GM19099 (cell line): Measurements from ENCODE around the gene MEAF6.

Experiments
- POLR2A ChIP-seq: IDR thresholded peaks from 3 replicates; pipeline ENCODE4 v1.6.1; 2011; ENCODE audit warnings: low read depth; ENCODE audit not compliant: insufficient read length; ENCODE audit errors: extremely low read depth

The MEAF6 gene

DNA sequence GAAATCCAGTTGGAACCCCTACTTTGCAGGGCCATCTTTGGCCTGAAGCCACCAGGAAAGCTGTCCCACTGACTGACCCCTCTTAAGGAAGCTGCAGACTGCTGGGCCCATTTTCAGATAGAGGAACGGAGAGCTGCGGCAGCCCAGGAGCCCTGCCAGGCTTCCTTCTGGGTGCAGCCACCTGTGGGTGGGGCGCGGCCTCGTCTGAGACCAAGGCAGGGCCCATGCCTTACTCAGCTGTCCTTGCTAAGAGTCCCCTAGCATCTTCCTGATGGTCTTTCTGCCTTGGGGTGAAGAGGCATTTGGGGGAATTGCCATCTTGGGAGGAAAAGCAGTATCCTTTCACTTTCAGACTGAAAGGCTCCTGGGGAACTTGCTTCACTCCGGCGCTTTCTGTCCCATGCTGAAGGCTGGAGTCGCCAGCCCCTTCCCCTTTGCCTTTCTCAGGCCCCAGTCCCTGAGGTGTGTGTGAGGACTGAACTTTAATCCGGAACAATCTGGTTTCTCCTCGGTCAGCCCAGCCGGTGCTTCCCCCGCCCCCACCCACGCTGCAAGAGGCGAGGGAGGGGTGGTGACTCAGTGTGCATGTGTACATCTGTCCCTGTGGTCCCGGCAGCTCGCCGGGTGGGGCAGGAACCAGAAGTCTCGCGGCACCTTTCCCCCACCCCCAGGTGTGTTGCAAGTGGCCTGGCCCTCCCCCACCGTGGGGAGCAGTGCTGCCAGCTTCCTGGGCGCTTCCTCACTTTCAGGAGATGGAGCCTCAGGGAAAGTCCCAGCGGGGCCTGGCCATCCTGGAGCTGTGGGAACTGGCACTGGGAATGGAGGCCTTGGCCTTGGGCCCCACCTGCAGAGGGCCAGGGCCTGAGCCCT is 35.1 kb downstream of the MEAF6 start:
- TF ChIP-seq POLR2A, result peak; percentile 71

DNA sequence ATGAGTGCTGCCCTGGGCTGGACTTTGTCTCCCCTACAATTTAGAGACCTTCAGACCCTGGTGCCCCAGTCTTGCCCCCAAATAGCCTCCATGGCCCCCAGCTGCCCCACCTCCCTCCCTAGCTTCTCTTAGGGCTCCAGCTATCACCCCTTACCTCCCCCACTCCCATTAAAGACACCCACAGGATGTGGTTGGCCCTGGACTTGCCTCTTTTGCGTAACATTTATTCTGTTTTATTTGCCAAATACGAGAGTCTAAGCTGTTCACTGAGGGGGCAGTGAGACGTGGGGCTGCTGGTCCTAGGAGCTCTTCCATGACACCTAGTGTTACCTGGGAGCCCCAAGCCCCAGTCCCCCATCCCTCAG is 35.7 kb downstream of the MEAF6 start:
- TF ChIP-seq POLR2A, result peak; percentile 2

- TF ChIP-seq POLR2A, result peak; percentile 27
Measured at GRCh38 chr1:37478451-37478881, 36.1 kb downstream of the MEAF6 start.

DNA sequence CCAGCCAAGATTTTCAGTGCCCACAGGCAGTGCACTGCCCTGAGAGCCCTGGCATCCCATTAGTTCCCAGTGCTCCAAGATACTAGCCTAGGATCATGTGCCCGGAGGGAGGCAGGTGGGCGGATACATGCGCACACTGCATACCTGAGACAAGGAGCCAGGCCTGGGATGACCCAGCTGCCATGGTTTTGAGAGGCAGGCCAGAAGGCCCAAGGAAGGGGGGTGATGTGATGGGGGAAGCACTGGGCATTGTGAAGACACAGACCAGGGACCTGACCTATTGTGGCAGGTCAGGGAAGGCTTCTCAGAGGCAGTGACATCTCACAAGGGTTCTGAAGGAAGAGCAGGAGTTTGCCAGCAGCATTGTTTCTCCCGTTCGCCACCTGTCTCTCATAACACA is 36.6 kb downstream of the MEAF6 start:
- peak; percentile 46 for TF ChIP-seq POLR2A

DNA sequence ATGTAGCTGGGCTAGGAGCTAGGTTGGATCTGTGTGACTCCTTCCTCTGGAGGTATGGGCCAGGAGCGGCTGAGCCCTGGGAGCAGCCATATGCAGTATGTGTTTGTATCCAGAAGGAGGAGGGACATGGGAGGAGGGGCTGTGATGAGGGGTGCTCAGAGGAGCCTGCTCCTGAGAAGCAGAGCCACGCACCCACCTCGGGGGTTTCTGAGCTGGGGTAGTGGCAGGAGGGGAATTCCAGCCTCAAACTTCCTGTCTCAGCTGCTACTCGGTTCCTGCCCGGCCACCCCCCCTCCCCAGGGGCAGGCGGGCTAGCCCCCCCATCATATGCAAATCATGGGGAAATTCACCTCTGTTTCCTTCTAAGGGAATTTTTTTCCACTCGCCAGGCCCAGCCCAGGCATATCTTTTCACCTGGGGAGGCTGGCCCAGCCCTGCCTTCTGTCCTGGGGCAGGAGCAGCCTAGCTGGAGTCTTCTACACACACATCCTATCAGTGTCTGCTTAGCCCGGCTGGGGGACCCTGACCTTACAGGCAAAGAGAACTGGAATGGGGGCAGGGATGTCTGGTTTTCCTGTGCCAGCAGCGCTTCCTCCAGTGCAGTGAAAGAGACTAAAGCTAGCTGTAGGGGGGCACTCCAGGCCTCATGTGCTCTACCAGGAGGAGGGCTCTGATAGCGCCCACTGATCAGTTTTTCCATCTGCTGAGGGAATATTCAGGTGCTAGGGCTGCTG is 37.2 kb downstream of the MEAF6 start:
- TF ChIP-seq POLR2A, result peak; percentile 72

- TF ChIP-seq POLR2A, result peak; percentile 6
Measured at GRCh38 chr1:37476460-37477197, 37.9 kb downstream of the MEAF6 start.

DNA sequence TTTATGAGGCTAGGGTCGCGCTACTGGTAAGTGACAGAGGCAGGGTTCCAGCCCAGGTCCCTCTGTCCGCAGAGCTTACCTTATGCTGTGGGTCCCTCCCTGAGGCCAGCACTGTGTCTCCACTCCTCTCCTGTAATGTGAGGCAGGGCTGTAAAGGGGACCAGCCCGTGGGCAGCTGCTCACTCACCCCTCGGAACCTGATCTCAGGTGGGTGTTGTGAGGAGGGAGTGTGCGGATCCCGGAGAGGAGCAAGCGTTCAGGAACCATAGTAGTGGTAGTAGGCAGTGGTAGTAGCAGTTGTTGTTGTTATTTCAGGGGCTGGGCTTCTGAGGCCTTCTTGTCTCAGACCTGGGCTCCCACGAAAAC is 38.5 kb downstream of the MEAF6 start:
- peak; percentile 2 for TF ChIP-seq POLR2A

DNA sequence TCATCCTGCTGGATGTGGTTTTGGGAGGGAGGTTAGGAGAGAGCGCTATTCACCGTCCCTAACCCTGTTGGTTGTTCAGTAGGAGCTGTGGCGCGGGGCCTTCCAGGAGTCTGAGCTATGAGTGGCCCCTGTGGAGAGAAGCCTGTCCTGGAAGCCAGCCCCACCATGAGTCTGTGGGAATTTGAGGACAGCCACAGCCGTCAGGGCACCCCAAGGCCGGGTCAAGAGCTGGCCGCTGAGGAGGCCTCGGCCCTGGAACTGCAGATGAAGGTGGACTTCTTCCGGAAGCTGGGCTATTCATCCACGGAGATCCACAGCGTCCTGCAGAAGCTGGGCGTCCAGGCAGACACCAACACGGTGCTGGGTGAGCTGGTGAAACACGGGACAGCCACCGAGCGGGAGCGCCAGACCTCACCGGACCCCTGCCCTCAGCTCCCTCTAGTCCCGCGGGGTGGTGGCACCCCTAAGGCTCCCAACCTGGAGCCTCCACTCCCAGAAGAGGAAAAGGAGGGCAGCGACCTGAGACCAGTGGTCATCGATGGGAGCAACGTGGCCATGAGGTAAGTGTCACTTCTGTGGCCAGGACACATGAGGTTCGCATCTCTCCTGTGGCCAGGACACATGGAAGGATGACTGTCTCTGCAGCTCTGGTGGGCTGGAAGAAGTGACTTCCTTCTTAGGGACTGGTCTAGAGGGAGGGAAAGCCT is 39.0 kb downstream of the MEAF6 start:
- no peak for TF ChIP-seq POLR2A

GRCh38 chr1:37474697-37475379 is 39.7 kb downstream of the MEAF6 start:
- TF ChIP-seq POLR2A, result no peak

GRCh38 chr1:37474046-37474696 is 40.4 kb downstream of the MEAF6 start, which contains the start of gene ZC3H12A:
Gene ZC3H12A (plus strand): TSS chr1:37474580. CDS start chr1:37475497, 917 bp downstream.
- TF ChIP-seq POLR2A, result peak; percentile 99

GRCh38 chr1:37473431-37474045 is 41.0 kb downstream of the MEAF6 start:
- no peak for TF ChIP-seq POLR2A

- TF ChIP-seq POLR2A, result no peak
Measured at GRCh38 chr1:37472994-37473393, 41.6 kb downstream of the MEAF6 start.

DNA sequence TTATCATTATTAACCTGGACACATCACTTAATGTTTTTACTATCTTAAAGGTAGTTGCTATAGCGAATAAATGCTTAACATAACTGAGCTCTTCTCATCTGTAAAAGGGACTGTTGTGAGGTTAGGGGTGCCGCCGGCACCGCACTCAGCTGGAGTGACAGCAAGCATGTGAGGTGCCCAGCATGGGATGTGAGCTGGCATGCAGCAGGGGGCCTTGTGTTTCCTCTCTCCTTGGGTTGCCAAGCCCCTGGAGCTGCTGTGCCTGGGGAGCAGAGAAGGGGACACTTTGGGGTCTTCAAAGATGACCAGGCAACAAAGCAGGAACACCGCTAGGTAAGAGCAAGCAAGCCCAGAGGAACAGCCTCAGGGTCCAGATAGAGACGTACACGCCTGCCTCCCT is 42.3 kb downstream of the MEAF6 start:
- no peak for TF ChIP-seq POLR2A
